GM10266 (cell line): Measurements from ENCODE around the gene PARVA.

ENCODE experiments used
- DNase-seq: peaks from one replicate; pipeline ENCODE4 v3.0.0; 2012; ENCODE audit errors: extremely low spot score
- TF ChIP-seq, protein P1 (sequence below): IDR thresholded peaks from 2 replicates; pipeline ENCODE4 v1.5.1; 2012; ENCODE audit warnings: mild to moderate bottlenecking, low read depth; ENCODE audit not compliant: control insufficient read depth, insufficient read depth; ENCODE audit errors: missing control alignments

Gene PARVA

DNA sequence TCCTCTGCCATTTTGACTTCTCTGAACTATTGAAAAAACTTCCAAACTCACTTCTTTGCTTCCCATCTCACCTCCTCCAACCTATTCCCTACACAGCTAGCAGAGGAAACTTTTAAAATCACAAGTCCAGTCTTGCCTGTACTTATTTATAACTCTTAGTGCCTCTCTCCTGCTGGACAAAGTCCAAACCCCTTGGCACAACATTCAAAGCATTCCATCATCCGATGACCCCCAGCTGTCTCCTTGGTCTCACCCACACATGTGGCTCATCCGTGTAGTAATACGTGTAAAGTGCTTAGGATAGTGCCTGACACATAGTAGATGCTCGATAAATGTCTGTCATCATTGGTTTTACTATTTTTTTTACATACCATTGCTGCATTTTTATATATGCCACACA is 101.4 kb downstream of the PARVA start:
- TF ChIP-seq, protein P1, sequence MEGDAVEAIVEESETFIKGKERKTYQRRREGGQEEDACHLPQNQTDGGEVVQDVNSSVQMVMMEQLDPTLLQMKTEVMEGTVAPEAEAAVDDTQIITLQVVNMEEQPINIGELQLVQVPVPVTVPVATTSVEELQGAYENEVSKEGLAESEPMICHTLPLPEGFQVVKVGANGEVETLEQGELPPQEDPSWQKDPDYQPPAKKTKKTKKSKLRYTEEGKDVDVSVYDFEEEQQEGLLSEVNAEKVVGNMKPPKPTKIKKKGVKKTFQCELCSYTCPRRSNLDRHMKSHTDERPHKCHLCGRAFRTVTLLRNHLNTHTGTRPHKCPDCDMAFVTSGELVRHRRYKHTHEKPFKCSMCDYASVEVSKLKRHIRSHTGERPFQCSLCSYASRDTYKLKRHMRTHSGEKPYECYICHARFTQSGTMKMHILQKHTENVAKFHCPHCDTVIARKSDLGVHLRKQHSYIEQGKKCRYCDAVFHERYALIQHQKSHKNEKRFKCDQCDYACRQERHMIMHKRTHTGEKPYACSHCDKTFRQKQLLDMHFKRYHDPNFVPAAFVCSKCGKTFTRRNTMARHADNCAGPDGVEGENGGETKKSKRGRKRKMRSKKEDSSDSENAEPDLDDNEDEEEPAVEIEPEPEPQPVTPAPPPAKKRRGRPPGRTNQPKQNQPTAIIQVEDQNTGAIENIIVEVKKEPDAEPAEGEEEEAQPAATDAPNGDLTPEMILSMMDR: no peak
- no peak for DNase-seq

DNA sequence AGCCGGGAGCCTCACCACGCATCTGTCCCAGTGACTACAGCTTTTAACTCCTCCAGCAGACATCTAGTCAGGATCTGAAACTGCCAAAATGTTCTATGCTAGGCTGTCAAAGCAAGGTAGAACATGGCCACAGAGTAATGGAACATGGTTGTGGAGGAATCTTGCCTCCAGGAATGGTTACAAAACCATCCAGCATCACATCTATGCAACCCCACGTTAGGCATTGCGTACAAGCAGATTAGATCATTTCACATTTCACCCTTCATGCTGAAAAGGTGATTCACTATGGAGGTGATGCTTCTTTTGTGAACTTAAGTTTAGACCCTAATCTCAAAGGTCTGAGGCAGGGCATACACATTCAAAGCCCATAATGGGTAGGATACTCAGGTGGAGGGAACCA is 103.0 kb downstream of the PARVA start:
- TF ChIP-seq, protein P1: no peak
- no peak for DNase-seq

DNA sequence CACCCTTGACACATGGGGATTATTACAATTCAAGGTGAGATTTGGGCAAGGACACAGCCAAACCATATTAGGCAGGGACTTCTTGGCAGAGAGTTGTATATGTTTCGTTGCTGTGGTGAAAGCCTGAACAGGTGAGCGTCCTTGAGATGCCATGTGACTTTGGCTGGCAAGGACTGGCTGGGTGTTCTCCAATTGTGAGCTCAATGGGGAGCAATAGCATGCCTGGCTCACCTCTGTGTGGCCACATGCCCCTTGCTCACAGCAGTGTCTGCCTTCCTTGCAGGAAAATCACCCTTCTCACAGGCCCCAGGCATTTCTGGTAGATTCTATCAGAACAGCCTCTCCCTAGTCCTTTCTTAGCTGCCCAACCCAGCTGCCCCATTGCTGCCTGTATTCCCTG is 105.5 kb downstream of the PARVA start:
- DNase-seq: no peak
- TF ChIP-seq, protein P1: no peak

DNA sequence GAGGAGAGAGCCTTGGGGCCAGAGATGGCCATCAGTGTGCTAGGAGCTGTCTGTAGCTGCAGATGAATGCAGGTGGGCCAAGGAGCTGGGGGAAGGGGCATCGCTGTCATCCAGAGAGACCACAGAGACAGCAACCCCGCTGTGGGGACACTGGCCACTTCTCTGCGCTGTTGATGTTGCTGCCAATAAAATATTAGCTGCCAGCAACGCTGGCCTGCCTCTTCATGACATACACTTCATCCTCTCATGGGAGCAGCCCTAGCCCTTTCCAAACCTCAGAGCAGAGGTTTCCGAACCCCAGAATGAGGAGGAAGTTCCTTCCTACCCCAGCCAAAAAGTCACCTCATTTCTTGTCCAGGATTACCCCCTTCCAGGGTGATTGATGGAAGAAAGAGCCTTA is 106.2 kb downstream of the PARVA start:
- TF ChIP-seq, protein P1: no peak
- DNase-seq: no peak

DNA sequence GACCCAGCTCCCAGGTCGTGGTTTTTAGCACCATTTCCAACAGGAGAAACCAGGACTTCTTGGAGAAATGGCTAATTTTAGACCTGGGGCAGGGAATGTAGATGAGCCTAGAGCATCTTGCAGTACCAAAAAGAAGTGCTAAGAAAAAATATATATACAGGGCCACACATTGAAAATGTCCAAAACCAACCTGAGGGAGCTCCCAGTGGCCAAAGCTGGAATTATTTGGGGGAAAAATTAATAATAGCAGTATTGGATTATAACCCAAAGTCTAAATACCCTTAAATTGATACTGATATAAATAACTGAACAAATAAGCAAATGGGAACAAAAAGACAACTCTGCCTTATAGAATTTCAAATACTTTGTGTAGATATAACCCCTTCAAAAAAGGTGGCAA is 108.0 kb downstream of the PARVA start:
- DNase-seq: no peak
- TF ChIP-seq, protein P1: no peak

DNA sequence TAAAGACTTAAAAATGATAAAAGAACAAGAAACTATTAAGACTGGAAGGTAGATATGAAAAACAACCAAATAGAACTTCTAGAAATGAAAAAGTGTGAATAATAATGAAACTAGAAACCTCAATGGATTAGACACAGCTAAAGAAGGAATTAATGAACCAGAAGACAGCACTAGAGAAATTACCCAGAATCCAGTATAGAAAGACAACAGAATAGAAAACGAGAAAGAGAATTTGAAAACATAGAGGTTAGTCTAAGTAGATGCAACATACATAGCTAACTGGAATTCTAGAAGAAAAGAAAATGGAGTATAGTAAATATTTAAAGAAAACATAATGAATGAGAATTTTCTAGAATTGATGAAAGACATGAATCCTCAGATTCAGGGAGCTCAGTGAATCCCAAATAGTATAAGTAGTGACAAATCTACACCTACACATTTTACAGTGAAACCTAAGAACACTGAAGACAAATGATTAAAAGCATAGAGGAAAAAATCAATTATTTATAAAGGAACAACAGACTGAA is 111.9 kb downstream of the PARVA start:
- DNase-seq: no peak
- TF ChIP-seq, protein P1: no peak

DNA sequence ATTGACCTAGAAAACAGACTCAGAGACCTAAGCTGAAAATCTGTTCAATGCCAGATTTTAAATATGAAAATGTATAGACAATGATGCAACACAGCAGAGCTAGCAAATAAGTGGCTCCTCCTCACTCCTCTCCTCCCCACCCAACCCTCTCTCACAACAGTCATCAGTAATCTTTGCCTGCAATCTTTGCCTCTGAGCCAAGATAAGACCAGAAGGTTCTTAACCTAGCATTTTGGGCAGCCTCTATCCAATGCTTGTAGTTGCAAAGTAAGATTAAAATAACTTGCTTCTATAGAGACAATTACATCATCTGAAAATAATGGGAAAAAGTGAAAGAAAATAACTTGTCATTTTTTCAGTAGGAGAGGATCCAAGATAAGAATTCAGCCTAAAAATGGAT is 117.3 kb downstream of the PARVA start:
- TF ChIP-seq, protein P1: no peak
- no peak for DNase-seq
